Type B pancreatic cell (in vitro differentiated cells): Measurements from ENCODE around the gene ANAPC13. TPM values are rescaled to one million over a fixed set of nuclear protein-coding genes. Genes with fewer than 3 reads are reported as not detected.

Experiments used
- DNase-seq: peaks from one replicate; pipeline ENCODE4 v3.0.0; 2021; ENCODE audit warnings: mixed read lengths; ENCODE audit not compliant: unreplicated experiment; ENCODE audit errors: extremely low spot score
- H3K27ac Mint-ChIP-seq: 2 replicates; pipeline ENCODE4 v1.8.0; 2021; ENCODE audit warnings: mild to moderate bottlenecking, mixed read lengths
- H3K27me3 Mint-ChIP-seq: 2 replicates; pipeline ENCODE4 v1.8.0; 2021; ENCODE audit warnings: mixed read lengths
- H3K36me3 Mint-ChIP-seq: 2 replicates; pipeline ENCODE4 v1.8.0; 2021; ENCODE audit warnings: mixed read lengths
- H3K4me1 Mint-ChIP-seq: one replicate; pipeline ENCODE4 v1.8.0; 2021; ENCODE audit warnings: mixed read lengths; ENCODE audit not compliant: unreplicated experiment
- H3K4me3 Mint-ChIP-seq: 2 replicates; pipeline ENCODE4 v1.8.0; 2021; ENCODE audit warnings: mild to moderate bottlenecking, mixed read lengths
- H3K9me3 Mint-ChIP-seq: 2 replicates; pipeline ENCODE4 v1.8.0; 2021; ENCODE audit warnings: mixed read lengths
- total RNA-seq: library from RNA; stranded (reverse); gene quantifications from 2 replicates; pipeline ENCODE4 v1.2.1, GENCODE V29; 2021; ENCODE audit warnings: low replicate concordance
- TF ChIP-seq, protein P1 (sequence below): fragments of 200-600 bp; sonication (generic); conservative IDR thresholded peaks from 2 replicates; pipeline ENCODE4 v1.5.0; 2021; ENCODE audit warnings: antibody characterized with exemption, mild to moderate bottlenecking

ANAPC13 gene
- total RNA-seq, 1 donor from 2014 or later: 57.0 TPM

DNA sequence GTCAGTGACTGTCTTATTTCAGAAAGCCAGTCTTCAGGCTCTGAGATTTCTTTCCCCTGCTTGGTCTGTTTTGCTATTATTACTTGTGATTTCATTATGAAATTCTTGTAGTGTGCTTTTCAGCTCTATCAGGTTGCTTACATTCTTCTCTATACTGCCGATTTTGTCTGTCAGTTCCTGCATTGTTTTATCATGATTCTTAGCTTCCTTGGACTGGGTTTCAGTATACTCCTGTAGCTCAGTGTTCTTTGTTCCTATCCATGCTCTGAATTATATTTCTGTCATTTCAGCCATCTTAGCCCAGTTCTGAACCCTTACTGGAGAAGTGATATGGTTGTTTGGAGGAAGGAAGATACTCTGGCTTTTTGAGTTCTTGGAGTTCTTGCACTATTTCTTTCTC, 40.5 kb upstream of the ANAPC13 start:
- no peak overlapping the region for H3K4me3 Mint-ChIP-seq

DNA sequence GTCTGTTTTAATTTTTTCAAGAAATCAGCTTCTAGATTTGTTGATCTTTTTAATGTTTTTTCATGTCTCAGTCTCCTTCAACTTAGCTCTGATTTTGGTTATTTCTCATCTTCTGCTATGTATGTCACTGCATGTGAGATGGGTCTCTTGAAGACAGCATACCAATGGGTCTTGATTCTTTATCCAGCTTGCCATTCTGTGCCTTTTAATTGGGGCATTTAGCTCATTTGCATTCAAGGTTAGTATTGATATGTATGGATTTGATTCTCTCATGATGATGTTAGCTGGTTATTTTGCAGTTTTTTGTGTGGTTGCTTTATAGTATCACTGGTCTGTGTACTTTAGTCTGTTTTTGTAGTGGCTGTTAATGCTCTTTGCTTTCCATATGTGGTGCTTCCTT, 39.5 kb upstream of the ANAPC13 start:
- no peak overlapping the region for H3K4me3 Mint-ChIP-seq
- H3K36me3 Mint-ChIP-seq: peaks cover 48% of the 10 kb centered on the region
- DNase-seq: no peak
- TF ChIP-seq, protein P1, sequence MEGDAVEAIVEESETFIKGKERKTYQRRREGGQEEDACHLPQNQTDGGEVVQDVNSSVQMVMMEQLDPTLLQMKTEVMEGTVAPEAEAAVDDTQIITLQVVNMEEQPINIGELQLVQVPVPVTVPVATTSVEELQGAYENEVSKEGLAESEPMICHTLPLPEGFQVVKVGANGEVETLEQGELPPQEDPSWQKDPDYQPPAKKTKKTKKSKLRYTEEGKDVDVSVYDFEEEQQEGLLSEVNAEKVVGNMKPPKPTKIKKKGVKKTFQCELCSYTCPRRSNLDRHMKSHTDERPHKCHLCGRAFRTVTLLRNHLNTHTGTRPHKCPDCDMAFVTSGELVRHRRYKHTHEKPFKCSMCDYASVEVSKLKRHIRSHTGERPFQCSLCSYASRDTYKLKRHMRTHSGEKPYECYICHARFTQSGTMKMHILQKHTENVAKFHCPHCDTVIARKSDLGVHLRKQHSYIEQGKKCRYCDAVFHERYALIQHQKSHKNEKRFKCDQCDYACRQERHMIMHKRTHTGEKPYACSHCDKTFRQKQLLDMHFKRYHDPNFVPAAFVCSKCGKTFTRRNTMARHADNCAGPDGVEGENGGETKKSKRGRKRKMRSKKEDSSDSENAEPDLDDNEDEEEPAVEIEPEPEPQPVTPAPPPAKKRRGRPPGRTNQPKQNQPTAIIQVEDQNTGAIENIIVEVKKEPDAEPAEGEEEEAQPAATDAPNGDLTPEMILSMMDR: no peak
- peaks cover 30% of the 10 kb centered on the region for H3K9me3 Mint-ChIP-seq
- H3K27me3 Mint-ChIP-seq: no peaks in the 10 kb centered on the region
- no peaks in the 10 kb centered on the region for H3K4me1 Mint-ChIP-seq
- no peak overlapping the region for H3K27ac Mint-ChIP-seq

More for the DNA sequence above, 40.5 kb upstream of the ANAPC13 start:
- Mint-ChIP-seq H3K9me3 (peaks cover 30% of the 10 kb centered on the region), H3K27ac (no peak overlapping the region), H3K4me1 (no peaks in the 10 kb centered on the region), H3K36me3 (peaks cover 44% of the 10 kb centered on the region), H3K27me3 (no peaks in the 10 kb centered on the region)
- TF ChIP-seq, protein P1: no peak
- DNase-seq: no peak

DNA sequence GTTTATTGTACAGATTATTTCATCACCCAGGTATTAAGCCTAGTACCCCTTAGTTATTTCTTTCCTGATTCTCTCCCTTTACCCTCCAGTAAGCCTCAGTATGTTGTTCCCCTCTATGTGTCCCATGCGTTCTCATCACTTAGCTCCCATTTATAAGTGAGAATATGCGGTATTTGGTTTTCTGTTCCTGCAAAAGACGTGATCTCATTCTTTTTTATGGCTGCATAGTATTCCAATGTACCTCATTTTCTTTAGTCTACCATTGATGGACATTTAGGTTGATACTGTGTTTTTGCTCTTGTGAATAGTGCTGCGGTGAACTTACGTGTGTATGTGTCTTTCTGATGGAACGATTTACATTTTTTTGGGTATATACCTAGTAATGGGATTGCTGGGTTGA, 36.8 kb upstream of the ANAPC13 start:
- peaks cover 30% of the 10 kb centered on the region for H3K9me3 Mint-ChIP-seq
- TF ChIP-seq, protein P1: no peak
- H3K36me3 Mint-ChIP-seq: peaks cover 56% of the 10 kb centered on the region
- H3K4me3 Mint-ChIP-seq: no peak overlapping the region
- no peaks in the 10 kb centered on the region for H3K4me1 Mint-ChIP-seq
- no peaks in the 10 kb centered on the region for H3K27me3 Mint-ChIP-seq
- no peak overlapping the region for H3K27ac Mint-ChIP-seq
- DNase-seq: no peak

DNA sequence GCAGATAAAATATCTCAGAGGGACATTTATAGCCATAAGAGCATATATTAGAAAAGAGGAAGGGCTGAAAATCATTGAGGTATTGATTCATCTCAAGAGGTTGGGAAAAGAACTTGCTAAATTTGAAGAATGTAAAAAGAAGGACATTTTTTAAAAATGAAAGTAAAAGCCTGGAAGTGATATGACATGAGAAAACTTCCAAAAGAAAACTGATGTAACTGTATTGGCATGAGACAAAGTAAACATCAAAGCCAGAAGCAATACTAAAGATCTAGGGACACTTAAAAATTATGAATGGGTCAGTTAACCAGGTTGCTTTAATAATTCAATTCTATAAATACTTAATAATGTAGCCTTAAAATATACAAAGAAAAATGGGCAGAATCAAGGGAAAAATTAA, 32.0 kb upstream of the ANAPC13 start:
- H3K36me3 Mint-ChIP-seq: peaks cover 40% of the 10 kb centered on the region
- TF ChIP-seq, protein P1: no peak
- no peaks in the 10 kb centered on the region for H3K27me3 Mint-ChIP-seq
- H3K4me3 Mint-ChIP-seq: no peak overlapping the region
- H3K4me1 Mint-ChIP-seq: peaks cover 10% of the 10 kb centered on the region
- peaks cover 8% of the 10 kb centered on the region for H3K9me3 Mint-ChIP-seq
- DNase-seq: no peak
- no peak overlapping the region for H3K27ac Mint-ChIP-seq

DNA sequence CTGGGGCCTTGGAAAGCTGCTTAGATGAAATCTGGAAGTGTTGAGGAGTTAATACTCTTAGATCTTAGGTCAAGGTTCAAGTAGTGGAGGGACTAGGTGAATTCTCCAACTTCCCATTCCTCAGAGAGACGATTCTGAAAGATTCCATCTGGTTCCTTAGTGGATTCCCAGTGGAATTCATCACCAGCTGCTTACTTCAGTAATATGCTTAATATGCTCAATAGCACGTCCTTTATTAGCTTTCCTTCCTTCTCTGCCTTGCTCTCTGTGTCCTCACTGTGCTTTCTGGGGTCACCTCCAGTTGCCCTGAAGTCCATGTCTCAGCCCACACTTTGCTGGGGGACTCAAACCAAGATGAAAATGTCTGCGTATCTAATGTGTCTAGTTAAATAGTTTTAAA, 31.1 kb upstream of the ANAPC13 start:
- Mint-ChIP-seq H3K4me3 (no peak overlapping the region), H3K9me3 (peaks cover under 1% of the 10 kb centered on the region), H3K27ac (no peak overlapping the region), H3K36me3 (peaks cover 33% of the 10 kb centered on the region), H3K4me1 (peaks cover 10% of the 10 kb centered on the region), H3K27me3 (no peaks in the 10 kb centered on the region)
- TF ChIP-seq, protein P1: no peak
- no peak for DNase-seq

DNA sequence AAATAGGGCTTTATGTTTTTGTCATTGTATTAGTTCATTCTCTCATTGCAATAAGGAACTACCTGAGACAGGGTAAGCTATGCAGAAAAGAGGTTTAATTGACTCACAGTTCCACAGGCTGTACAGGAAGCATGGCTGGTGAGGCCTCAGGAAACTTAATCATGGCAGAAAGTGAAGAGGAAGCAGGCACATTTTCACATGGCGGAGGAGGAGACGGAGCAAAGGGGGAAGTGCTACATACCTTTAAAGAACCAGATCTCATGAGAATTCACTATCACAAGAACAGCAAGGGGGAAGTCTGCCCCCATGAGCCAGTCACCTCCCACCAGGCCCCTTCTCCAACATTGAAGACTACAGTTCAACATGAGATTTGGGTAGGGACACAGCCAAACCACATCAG, 25.7 kb upstream of the ANAPC13 start:
- H3K27me3 Mint-ChIP-seq: no peaks in the 10 kb centered on the region
- H3K4me3 Mint-ChIP-seq: no peak overlapping the region
- H3K27ac Mint-ChIP-seq: no peak overlapping the region
- DNase-seq: no peak
- peaks cover 5% of the 10 kb centered on the region for H3K4me1 Mint-ChIP-seq
- TF ChIP-seq, protein P1: no peak
- H3K36me3 Mint-ChIP-seq: peaks cover 47% of the 10 kb centered on the region
- H3K9me3 Mint-ChIP-seq: no peaks in the 10 kb centered on the region
